Measurements from ENCODE around the gene CDX1. TPM values are rescaled to one million over a fixed set of nuclear protein-coding genes. Genes with fewer than 3 reads are reported as not detected.
A peak's percentile ranks its signal among the peaks of the same experiment; 100 is the strongest.

CDX1 gene
- total RNA-seq, 2 experiments from 2014 or later: not detected

GRCh38 chr5:150142185-150142958 is 24.2 kb upstream of the CDX1 start:
- DNase-seq: no peak
- no peaks in the 10 kb centered on the region for H3K9me3 Mint-ChIP-seq (ENCODE audit: insufficient read depth)
- H3K4me1 Mint-ChIP-seq (ENCODE audit: low read depth): peaks cover 34% of the 10 kb centered on the region
- H3K36me3 Mint-ChIP-seq (ENCODE audit: low read depth): peaks cover 10% of the 10 kb centered on the region
- ChIA-PET CTCF (no interaction called here), POLR2A (no interaction called here)
- H3K27me3 Mint-ChIP-seq (ENCODE audit: low read depth): no peaks in the 10 kb centered on the region
- H3K4me3 Mint-ChIP-seq: no peak overlapping the region
- ATAC-seq: no peak
- no peak overlapping the region for H3K27ac Mint-ChIP-seq

GRCh38 chr5:150142959-150143349 is 23.6 kb upstream of the CDX1 start:
- DNase-seq (no peak), ATAC-seq (no peak)
- Mint-ChIP-seq H3K9me3 (ENCODE audit: insufficient read depth) (no peaks in the 10 kb centered on the region), H3K36me3 (ENCODE audit: low read depth) (peaks cover 15% of the 10 kb centered on the region), H3K27ac (peak overlapping the region; percentile 3), H3K4me1 (ENCODE audit: low read depth) (peaks cover 39% of the 10 kb centered on the region), H3K4me3 (no peak overlapping the region), H3K27me3 (ENCODE audit: low read depth) (no peaks in the 10 kb centered on the region)
- CTCF ChIA-PET: no interaction called here
- POLR2A ChIA-PET: no interaction called here

GRCh38 chr5:150143350-150144245 is 23.0 kb upstream of the CDX1 start:
- POLR2A ChIA-PET: no interaction called here
- H3K27me3 Mint-ChIP-seq (ENCODE audit: low read depth): no peaks in the 10 kb centered on the region
- peaks cover 20% of the 10 kb centered on the region for H3K36me3 Mint-ChIP-seq (ENCODE audit: low read depth)
- DNase-seq: no peak
- H3K27ac Mint-ChIP-seq: peak overlapping the region; percentile 37
- ATAC-seq: no peak
- no peaks in the 10 kb centered on the region for H3K9me3 Mint-ChIP-seq (ENCODE audit: insufficient read depth)
- no peak overlapping the region for H3K4me3 Mint-ChIP-seq
- CTCF ChIA-PET: no interaction called here
- H3K4me1 Mint-ChIP-seq (ENCODE audit: low read depth): peaks cover 45% of the 10 kb centered on the region

- POLR2A ChIA-PET: no interaction called here
- DNase-seq: no peak
- H3K27ac Mint-ChIP-seq: no peak overlapping the region
Measured at GRCh38 chr5:150144246-150144801, 22.3 kb upstream of the CDX1 start.

GRCh38 chr5:150144879-150145278 is 21.7 kb upstream of the CDX1 start:
- H3K4me1 Mint-ChIP-seq (ENCODE audit: low read depth): peaks cover 58% of the 10 kb centered on the region
- peak overlapping the region; percentile 77 for H3K27ac Mint-ChIP-seq
- H3K27me3 Mint-ChIP-seq (ENCODE audit: low read depth): no peaks in the 10 kb centered on the region
- DNase-seq: no peak
- ATAC-seq: no peak
- ChIA-PET POLR2A (interaction anchor here (0.7 kb wide), 1 partner anchor 368 kb away, joined by 4 read pairs; no protein-coding TSS in a partner anchor), CTCF (interaction anchor here (1.0 to 1.8 kb wide), 6 partner anchors 9 to 206 kb away, joined by 3 to 8 read pairs (median 4); no protein-coding TSS in a partner anchor)
- H3K4me3 Mint-ChIP-seq: no peak overlapping the region
- no peaks in the 10 kb centered on the region for H3K9me3 Mint-ChIP-seq (ENCODE audit: insufficient read depth)
- peaks cover 25% of the 10 kb centered on the region for H3K36me3 Mint-ChIP-seq (ENCODE audit: low read depth)

More at GRCh38 chr5:150144246-150144801, 22.3 kb upstream of the CDX1 start:
- Mint-ChIP-seq H3K4me3 (no peak overlapping the region), H3K27me3 (ENCODE audit: low read depth) (no peaks in the 10 kb centered on the region), H3K36me3 (ENCODE audit: low read depth) (peaks cover 25% of the 10 kb centered on the region), H3K9me3 (ENCODE audit: insufficient read depth) (no peaks in the 10 kb centered on the region), H3K4me1 (ENCODE audit: low read depth) (peaks cover 53% of the 10 kb centered on the region)
- CTCF ChIA-PET: interaction anchor here (1.8 kb wide), 1 partner anchor 22 kb away, joined by 5 read pairs; no protein-coding TSS in a partner anchor
- no peak for ATAC-seq

DNA sequence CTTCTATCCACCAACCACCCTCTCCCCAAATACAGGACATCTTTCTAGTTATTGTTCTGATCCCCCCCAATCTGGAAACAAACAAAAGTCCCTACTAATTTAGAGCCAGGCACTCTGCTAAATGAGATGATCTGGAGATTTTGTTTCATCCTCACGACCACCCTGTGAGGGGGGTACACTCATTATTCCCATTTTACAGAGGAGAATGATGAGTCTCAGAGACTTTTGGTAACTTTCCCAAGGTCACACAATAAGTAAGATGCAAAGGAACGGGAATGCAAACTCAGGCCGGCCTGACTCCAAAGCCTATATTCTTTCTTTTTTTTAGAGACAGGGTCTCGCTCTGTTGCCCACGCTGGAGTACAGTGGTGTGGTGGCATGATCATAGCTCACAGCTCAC is 20.3 kb upstream of the CDX1 start:
- ChIA-PET CTCF (interaction anchor here (1.2 to 1.8 kb wide), 4 partner anchors 8 to 205 kb away, joined by 3 to 5 read pairs (median 4); partner anchors contain the start of gene CDX1), POLR2A (interaction anchor here (0.6 kb wide), 1 partner anchor 205 kb away, joined by 3 read pairs; no protein-coding TSS in a partner anchor)
- DNase-seq (no peak), ATAC-seq (no peak)
- Mint-ChIP-seq H3K27me3 (ENCODE audit: low read depth) (no peaks in the 10 kb centered on the region), H3K4me3 (no peak overlapping the region), H3K4me1 (ENCODE audit: low read depth) (peaks cover 72% of the 10 kb centered on the region), H3K36me3 (ENCODE audit: low read depth) (peaks cover 30% of the 10 kb centered on the region), H3K27ac (no peak overlapping the region), H3K9me3 (ENCODE audit: insufficient read depth) (no peaks in the 10 kb centered on the region)

DNA sequence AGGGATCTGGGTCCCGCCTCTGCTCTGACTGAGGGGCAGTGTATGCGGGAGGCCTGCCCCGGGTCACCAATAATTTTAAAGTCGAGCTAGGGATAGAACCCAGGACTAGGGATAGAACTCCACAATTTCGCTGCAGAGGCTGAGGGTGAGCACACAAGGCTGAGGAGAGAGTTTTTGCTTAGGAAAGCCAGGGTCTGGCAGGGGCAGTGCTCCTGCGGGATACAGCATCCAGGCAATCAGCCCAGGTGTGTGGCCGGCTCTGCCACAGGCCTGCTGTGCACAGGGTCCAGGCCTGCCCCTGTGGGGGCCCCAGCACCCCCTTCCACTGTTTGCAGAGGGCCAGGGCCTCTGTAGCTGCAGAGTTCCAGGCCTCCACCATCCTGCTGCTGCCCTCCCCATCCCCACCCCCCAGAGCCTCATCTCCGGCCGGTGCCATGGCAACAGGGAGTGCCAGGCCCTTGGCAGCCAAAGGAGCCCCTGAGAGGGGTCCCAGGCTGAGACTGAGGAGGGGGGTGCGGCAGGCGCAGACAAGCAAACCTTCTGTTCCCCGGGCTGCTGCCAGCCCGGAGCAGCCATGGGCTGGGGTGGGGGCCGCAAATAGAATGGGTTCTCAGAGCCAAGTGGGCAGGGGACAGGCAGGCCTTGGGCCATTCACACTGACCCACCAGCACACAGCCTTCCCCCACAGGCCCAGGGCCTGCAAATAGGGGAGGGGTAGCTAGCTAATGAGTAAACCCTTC is 19.5 kb upstream of the CDX1 start:
- no peaks in the 10 kb centered on the region for H3K27me3 Mint-ChIP-seq (ENCODE audit: low read depth)
- ChIA-PET CTCF (no interaction called here), POLR2A (interaction anchor here (1.3 kb wide), 1 partner anchor 210 kb away, joined by 3 read pairs; no protein-coding TSS in a partner anchor)
- no peak for ATAC-seq
- no peak overlapping the region for H3K27ac Mint-ChIP-seq
- H3K4me3 Mint-ChIP-seq: no peak overlapping the region
- DNase-seq: no peak
- H3K36me3 Mint-ChIP-seq (ENCODE audit: low read depth): peaks cover 32% of the 10 kb centered on the region
- peaks cover 70% of the 10 kb centered on the region for H3K4me1 Mint-ChIP-seq (ENCODE audit: low read depth)
- H3K9me3 Mint-ChIP-seq (ENCODE audit: insufficient read depth): no peaks in the 10 kb centered on the region

DNA sequence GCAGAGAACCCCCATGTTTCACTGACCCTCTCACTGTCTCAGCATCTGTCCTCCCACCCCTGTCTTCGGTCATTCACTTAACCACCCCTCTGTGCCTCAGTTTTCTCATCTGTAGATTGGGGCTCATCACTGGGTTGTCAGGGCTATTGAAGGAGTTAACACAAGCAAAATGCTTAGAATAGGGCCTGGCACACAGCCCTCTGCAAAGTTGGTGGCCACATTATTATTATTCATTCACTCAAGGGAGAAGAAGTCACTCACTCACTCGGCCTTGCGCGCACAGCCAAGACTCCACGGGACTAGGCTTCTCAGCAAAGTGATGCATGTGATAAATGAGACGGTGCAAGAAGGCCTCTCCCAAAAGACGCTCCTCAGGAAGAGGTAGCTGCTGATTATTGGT is 18.9 kb upstream of the CDX1 start:
- CTCF ChIA-PET: no interaction called here
- Mint-ChIP-seq H3K27me3 (ENCODE audit: low read depth) (no peaks in the 10 kb centered on the region), H3K27ac (peak overlapping the region; percentile 98), H3K4me3 (no peak overlapping the region), H3K9me3 (ENCODE audit: insufficient read depth) (no peaks in the 10 kb centered on the region), H3K36me3 (ENCODE audit: low read depth) (peaks cover 37% of the 10 kb centered on the region), H3K4me1 (ENCODE audit: low read depth) (peaks cover 76% of the 10 kb centered on the region)
- POLR2A ChIA-PET: interaction anchor here (1.3 kb wide), 1 partner anchor 209 kb away, joined by 3 read pairs; no protein-coding TSS in a partner anchor
- no peak for ATAC-seq
- DNase-seq: no peak

DNA sequence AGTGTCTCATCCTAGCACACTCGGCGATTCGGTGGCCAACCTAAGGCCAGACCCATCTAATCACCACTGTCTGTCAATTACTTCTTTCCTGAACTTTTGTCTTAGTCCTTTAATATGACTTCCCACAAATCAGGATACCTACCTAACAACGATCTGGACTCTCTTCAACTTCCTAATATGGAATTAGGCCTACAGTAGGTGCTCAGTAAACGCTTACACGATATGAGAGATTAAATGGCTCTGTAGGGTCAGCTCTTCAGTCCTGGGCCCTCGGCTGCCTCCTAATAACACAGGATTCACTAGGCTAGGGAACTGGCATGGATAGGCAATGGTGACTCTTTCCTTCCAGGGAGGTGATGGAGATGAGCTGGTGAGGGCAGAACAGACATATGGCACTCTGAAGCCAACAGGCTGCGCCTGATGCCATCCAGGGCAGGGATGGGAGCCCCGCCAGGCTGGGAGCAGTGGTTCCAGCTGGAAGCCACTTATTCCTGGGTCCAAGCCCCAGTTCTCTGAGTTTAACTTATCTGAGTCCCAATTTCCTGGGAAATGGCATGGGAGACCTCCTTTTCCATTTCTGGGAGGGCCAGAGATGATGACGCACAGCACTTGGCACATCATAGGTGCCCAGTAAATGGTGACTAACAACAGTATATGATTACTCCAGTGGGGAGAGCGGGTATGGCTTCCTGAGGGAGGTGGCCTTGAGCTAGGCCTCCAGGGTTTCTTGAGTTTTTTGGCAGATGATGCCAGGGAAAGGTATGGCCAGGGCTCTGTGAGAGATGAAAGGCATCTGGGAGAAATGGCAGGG is 18.3 kb upstream of the CDX1 start:
- Mint-ChIP-seq H3K4me1 (ENCODE audit: low read depth) (peaks cover 76% of the 10 kb centered on the region), H3K27me3 (ENCODE audit: low read depth) (no peaks in the 10 kb centered on the region), H3K27ac (peak overlapping the region; percentile 98), H3K9me3 (ENCODE audit: insufficient read depth) (no peaks in the 10 kb centered on the region), H3K36me3 (ENCODE audit: low read depth) (peaks cover 37% of the 10 kb centered on the region), H3K4me3 (peak overlapping the region; percentile 74)
- DNase-seq (no peak), ATAC-seq (no peak)
- CTCF ChIA-PET: interaction anchor here (1.1 kb wide), 1 partner anchor 26 kb away, joined by 4 read pairs; no protein-coding TSS in a partner anchor
- POLR2A ChIA-PET: interaction anchor here (1.3 kb wide), 1 partner anchor 209 kb away, joined by 3 read pairs; no protein-coding TSS in a partner anchor

GRCh38 chr5:150149618-150150017 is 17.0 kb upstream of the CDX1 start:
- POLR2A ChIA-PET: interaction anchor here (1.0 to 1.1 kb wide), 2 partner anchors 13 to 149 kb away, joined by 3 read pairs; partner anchors contain the start of genes HMGXB3 and TIGD6
- H3K27me3 Mint-ChIP-seq (ENCODE audit: low read depth): no peaks in the 10 kb centered on the region
- H3K9me3 Mint-ChIP-seq (ENCODE audit: insufficient read depth): no peaks in the 10 kb centered on the region
- DNase-seq: peak; percentile 82
- H3K4me3 Mint-ChIP-seq: peak overlapping the region; percentile 74
- peak; percentile 91 for ATAC-seq
- peaks cover 76% of the 10 kb centered on the region for H3K4me1 Mint-ChIP-seq (ENCODE audit: low read depth)
- CTCF ChIA-PET: interaction anchor here (1.0 to 1.3 kb wide), 5 partner anchors 10 to 27 kb away, joined by 4 to 8 read pairs (median 4); no protein-coding TSS in a partner anchor
- H3K36me3 Mint-ChIP-seq (ENCODE audit: low read depth): peaks cover 42% of the 10 kb centered on the region
- peak overlapping the region; percentile 98 for H3K27ac Mint-ChIP-seq

Data from activated CD8-positive, alpha-beta T cell treated with anti-CD3 and anti-CD28 coated beads, Interleukin-2, amount 10 ng/mL, durations not matched to agents 7 days and 5 days (primary cell).